Stimulated activated CD8-positive, alpha-beta memory T cell treated with anti-CD3 and anti-CD28 coated beads, Interleukin-15, amount 100 ng/mL, for 24 hours (primary cell): ENCODE results near the gene C1QTNF5.
A peak's percentile ranks its signal among the peaks of the same experiment; 100 is the strongest.

Experiments used
- DNase-seq: peaks from one replicate; pipeline ENCODE4 v3.0.0-alpha.2; 2020; ENCODE audit warnings: low read depth

The C1QTNF5 gene

DNA sequence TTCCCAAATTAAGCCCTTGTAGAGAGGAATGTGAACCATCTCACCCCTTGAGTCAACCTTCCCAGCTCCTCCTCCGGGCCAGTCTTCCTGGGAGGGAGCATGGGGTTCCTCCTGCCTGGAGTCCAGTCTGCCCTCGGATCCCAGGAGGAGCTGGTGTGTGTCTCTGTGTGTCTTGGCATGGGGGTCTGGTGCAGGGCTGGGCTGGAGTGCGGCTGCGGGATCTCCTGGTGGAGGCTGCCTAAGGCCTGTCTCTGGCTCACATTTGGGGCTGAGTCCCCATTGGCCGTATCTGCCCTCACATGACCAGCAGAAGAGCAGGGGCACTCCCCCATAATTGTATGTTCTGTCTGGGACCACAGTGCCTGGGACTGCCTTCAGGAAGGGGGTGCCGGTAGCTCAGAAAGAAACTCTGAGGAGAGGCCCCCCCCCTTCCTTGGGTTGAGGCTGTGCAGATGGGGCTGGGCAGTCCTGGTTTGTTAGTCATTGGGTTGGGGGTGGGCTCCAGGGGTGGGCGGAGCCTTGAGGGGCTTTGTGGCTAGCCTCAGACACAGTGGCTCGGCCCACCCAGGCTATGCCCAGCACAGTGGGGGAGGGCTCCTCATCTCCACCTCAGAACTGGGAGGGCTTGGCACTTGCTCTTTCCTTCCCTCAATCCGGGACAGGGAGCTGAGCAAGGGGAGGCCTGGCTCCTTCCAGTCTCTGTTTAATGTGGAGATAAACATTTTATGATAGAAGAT is 2.9 kb downstream of the C1QTNF5 start:
- DNase-seq = no peak

DNA sequence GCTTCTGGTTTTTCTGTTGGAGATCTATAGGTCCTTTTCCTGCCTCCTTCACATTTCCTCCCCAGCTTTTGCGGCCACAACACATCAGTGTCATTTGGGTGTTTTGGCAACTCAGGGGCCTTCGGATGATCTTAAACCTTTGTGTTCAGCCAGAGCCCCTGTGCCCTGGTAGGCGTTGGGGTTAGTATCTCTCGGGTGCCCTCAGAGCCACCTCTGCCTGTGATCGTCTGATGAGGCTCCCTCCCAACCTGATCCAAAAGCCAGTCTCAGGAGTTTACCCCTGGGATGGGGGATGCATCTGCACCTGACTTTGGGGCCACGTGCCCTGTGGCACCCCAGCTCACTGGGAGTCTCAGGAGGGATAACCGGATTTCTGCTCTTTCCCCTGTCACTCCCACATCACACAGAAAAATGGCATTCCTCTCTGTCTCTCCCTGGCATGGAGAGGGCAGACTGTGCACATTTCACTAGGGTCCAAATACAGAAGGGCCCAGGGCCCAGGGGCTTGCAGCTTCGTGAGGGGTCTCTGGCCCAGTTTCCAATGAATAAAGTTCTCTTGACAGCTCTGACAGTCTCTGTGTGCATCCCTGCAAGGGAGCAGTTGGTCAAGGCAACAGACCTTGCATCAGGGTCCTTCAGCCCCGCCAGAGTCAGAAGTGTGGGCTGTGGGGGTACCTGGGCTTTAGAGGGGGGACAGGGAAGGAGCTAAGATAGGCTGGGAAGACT is 3.8 kb downstream of the C1QTNF5 start:
- no peak for DNase-seq

DNA sequence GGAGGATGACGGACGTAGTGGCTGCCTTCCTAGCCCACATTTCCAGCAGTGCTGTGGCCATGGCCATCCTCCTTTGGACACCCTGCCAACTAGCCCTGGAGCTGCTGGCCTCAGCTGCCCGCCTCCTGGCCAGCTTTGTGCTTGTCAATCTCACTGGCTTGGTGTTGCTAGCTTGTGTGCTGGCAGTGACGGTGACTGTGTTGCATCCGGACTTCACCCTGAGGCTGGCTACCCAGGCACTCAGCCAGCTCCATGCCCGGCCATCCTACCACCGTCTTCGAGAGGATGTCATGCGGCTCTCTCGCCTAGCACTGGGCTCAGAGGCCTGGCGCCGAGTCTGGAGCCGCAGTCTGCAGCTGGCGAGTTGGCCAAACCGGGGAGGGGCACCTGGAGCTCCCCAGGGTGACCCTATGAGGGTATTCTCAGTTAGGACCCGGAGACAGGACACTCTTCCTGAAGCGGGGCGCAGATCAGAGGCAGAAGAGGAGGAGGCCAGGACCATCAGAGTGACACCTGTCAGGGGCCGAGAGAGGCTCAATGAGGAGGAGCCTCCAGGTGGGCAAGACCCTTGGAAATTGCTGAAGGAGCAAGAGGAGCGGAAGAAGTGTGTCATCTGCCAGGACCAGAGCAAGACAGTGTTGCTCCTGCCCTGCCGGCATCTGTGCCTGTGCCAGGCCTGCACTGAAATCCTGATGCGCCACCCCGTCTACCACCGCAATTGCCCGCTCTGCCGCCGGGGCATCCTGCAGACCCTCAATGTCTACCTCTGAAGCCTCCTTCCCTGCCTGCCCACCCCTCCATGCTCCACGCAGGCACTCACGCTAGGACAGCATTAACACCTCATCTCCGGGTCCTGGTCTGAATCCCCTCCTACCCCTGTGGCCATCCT is 4.8 kb downstream of the C1QTNF5 start:
- no peak for DNase-seq

DNA sequence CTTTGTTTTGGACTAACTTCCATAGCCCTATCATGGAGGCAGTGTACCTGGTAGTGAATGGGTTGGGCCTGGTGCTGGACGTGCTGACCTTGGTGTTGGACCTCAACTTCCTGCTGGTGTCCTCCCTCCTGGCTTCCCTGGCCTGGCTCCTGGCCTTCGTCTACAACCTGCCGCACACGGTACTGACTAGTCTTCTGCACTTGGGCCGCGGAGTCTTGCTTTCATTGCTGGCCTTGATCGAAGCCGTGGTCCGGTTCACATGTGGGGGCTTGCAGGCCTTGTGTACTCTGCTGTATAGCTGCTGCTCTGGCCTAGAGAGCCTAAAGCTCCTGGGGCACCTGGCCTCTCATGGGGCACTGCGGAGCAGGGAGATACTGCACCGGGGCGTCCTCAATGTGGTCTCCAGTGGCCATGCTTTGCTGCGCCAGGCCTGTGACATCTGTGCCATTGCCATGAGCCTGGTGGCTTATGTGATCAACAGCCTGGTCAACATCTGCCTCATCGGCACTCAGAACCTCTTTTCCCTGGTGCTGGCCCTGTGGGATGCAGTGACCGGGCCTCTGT is 5.5 kb downstream of the C1QTNF5 start:
- no peak for DNase-seq

DNA sequence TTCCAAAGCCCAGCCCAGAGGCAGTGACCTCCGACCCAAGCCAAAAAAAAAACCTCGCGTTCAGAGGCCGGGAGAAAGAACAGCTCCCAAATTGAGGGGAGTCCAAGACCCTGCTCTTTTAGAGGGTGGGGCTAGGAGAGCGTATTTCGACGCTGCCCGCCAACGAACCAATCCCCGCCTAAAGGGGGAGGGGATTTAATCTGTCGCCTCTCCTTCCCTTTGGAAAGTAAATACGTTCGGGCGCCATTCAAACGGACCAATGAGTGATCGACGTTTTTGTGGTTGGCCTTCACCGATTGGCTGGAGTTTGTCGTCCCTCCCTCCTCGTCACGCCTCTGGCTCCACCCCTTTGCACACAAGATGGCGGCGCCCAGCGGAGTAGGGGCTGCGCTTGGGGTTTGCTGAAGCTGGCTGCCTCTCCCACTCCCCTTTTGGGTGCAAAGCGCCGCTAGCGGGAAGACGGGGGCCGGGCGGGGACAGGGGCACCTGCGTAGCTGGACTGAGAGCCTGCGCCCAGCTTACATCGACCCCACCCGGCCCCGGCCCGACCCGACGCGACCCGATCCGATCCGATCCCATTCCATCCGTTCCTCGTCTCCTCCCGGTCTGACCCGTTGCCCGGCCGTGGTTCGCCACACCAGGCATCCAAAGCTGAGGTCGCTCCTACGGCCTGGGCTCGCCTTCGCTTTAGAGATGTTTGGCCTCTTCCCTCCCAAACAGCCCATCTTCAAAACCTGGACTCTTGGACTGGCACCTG is 6.3 kb downstream of the C1QTNF5 start, which contains the start of gene RNF26:
RNF26 (plus strand) TSS at position 354 of the 757 bp plus-strand sequence. CDS start 596 bp downstream, outside the sequence.
- peak; percentile 71 for DNase-seq

DNA sequence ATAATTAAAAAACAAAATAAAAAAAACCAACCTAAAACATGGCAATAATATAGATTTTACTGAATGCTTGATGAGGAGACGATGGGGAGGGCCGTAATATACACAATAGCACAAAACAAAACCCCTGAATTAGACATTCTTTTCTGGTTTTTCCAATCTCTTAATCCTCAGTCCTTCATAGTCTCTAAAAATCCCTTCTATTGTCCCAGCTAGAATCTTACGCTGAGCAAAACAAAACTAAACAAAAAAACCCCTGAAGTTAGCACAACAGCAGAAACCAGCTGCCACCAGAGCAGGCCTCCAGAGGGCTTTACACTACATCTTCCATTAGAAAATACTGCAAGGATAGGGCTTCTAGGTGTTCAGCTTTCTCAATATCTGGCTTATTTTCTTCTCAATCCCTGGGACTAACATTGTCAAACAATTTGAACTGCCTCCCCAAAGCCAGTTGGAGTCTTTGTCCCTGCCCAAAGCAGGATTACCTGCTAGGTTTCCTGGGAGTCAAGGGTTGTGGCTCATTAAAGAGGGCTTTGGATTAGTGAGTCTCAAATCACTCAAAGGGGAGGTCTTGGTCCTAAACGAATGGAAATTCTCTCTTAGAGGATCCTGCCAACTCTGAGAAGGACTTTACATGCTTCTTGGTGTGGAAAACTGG is 8.4 kb downstream of the C1QTNF5 start:
- no peak for DNase-seq

DNA sequence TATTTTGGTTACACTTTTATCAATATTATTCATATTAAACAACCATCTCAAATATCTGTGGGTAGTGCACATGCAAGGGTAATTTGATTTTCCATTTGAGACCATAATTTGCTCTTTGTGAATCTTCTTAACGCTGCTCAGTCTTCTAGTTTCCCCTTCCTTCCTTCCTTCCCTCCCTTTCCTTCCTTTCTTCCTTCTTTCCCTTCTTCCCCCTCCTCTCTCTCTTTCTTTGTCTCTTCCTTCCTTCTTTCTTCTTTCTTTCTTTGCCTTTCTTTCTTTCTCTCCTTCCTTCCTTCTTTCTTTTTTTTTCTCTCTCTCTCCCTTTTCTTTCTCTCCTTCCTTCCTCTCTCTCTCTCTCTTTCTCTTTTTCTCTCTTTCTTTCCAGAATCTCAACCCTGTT is 10.4 kb downstream of the C1QTNF5 start:
- DNase-seq = no peak

DNA sequence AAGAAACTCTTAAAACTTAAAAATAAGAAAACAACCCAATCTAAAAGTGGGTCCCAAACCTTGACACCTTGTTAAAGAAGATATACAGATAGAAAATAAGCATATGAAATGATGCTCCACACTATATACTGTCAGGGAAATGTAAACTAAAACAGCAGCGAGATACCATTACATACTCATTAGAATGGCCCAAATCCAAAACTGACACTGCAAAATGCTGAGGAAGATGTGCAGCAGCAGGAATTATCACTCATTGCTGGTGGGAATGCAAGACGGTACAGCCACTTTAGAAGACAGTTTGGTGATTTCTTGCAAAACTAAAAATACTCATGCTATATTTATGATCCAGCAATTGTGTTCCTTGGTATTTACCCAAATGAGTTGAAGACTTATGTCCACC is 11.4 kb downstream of the C1QTNF5 start:
- no peak for DNase-seq

DNA sequence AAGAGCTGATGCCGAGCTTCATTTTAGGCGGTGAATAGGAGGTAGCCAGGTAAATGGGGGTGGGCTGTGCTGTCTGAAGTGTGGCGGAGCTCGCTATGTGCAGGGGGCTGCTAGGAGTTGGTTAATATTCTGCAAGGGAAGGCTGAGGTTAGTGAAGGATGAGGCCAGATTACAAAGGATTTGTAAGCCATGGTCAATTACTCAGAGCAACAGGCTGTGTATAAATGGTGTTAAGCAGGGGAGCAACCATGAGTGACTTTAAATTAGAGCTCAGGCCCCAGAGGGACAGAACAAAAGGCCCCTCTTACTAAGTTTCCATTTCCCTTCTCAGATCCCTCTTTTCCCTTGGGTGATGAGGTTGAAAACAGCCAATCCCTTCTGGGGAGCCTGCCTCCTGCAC is 16.5 kb downstream of the C1QTNF5 start:
- DNase-seq = no peak

DNA sequence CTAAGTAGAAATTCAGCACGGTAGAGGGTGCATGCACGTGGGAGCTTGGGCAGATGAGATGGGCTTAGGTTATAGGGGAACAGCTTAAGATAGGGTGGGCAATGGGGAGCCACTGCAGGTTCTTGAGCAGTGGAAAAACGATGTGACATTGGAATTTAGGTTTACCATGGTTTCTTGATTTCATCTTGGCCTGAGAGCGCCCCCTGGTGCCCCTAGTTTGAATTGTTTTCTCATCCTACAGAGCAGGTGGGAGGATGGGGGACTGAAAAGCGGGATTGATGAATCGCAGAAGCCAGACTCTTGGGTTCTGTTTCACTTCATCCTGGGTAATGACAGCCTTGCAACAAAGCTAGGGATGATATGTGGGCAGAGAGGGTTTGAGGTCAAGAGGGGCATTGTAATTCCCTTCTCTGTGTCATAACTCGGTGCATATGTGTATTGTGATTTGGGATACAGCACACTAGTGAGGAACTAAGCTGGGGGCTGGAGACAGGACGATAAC is 17.1 kb downstream of the C1QTNF5 start:
- DNase-seq = peak; percentile 64

DNA sequence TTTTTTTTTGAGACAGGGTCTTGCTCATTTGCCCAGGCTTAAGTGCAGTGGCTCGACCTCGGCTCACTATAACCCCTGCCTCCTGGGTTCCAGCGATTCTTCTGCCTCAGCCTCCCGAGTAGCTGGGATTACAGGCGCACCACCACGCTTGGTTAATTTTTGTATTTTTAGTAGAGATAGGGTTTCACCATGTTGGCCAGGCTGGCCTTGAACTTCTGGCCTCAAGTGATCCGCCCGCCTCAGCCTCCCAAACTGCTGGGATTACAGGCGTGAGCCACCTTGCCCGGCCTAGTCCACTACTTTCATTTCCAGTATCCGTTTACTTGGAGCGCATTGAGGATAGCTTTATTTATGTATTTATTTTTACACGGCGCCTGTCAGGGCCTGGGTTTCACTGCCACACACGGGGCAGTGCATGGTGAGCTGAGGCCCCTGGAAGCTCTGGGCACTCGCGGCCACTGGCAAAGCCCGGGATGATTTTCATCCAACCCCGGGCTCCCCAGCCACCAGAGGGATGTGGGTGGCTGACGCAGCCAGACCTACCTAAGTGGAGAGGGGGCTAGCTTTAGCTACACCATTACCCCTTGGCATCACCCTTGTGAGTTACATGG is 17.7 kb downstream of the C1QTNF5 start:
- no peak for DNase-seq

DNA sequence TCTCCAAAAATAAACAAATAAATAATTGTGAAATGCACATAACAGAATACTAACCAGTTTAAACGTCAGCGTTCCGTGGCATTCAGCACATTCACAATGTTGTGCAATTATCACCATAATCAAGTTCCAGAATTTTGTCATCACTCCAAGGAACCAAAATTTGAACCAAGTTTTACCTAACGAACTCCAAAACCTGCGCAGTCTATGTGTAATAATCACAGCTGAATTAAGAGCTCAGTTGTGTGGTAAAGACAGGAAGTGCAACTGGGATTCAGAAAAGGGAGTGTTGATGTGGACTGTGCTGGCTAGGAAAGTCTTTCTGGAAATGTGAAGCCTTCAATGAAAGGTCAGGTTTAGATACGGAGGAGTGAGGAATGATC is 18.3 kb downstream of the C1QTNF5 start:
- no peak for DNase-seq

DNA sequence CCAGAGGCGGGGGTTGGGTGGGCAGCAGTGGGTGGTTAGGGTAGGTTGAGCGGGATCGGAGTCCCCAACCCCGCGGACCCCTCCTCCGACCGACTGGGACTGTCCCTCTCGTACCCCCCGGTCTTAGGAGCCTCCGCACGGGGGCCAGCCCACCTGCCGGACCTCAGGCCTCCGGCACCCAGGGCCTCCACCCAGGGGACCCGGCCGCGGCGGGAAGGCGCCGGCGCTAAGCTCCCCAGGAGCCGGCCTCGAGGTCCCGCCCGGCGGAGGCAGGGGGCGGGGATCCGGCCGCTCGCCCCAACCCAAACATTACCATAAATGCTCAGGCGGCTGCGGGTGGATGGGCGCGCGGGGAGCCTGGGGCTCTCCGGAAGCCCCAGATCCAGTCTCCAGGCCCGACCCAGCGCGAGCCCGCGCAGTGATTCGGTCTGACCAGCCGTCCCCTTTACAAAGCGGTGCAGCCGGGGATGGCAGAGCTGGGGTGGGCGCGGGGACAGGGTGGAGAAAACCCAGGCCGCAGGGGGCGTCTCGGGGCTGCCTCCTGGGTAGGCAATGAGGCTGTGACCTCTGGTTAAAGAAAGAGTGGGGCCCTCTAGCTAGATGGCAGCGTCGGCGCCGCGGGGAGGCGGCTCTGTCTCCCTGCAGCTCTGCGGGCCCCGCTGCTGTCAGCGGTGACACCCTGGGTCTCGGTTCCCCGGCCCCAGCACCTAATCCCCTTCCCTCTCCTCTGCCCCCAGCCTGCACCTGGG is 19.7 kb downstream of the C1QTNF5 start:
- no peak for DNase-seq

DNA sequence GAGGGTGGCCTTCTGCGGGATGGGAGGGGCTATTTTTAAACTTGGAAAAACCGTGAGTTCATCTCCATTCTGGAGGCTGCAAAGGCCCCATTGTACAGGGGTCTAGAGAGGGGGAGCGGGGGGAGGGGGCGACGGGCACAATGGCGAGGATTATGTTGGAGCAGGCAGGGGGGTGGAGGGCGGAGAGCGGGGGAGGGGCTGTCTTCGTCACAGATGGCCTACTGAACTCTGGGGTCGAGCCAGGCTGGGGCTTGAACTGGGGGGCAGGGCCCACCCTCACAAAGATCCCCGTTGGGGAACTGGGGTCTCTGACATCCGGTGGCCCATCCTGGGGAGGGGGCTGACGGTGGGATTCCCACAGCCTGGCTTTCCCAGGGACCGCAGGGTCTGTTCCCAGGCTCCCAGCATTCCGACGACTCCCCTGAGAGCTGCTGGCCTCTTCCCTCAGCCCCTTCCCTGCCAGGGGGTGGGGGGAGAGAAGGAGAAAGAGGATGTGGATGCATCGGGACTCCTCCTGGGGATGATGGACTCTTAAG is 20.4 kb downstream of the C1QTNF5 start:
- no peak for DNase-seq

DNA sequence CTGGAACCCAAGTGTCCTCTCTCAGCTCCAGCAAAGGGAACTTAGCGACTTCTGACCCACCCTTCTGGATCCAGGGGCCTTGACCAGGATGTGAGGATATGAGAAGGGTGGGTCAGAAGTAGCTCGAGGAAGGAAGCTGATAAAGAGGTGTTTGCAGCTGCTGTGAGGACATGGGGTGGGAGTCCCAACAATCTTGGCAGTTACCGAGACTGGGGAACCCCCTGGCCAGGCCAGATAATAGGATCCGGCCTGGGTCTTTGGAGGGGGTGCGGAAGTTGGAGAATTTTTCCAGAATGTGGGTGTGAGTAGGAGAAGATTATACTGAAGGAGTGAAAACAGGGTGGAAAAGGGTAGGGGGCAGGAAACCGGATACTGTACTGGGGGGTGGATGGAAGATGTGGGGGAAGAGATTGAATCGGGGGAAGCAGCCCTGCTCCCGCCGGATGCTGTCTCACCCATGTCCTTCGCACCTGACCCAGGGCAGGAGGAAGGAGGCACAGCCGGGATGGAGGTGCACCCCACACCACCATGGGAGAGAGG is 20.9 kb downstream of the C1QTNF5 start:
- DNase-seq = no peak

DNA sequence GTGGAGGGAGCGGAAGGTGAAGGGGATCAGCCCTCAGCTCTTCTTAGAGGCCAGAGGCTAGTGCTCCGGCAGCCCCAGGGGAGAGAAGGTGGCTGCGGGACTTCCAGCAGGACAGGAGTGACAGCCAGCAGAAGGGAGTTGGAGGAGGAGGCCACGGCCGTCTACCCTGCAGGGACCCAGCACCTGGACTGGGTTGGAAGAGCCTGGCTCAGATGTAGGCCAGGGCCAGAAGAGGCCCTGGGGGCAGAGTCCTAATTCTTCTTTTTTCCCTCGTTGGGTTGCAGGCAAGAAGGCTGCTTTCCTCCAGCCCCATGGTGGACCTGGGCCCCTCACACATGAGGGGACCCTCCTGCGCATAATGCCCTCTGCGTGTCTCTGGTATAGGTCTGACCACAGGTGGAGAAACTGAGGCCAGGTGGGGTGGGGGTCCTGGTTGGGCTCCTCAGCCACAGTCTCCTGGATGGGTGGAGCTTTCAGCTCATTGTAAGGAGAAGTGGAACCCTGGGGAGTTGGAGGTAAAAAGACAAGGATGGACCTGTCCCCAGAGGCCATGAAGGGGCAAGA is 21.5 kb downstream of the C1QTNF5 start:
- no peak for DNase-seq

DNA sequence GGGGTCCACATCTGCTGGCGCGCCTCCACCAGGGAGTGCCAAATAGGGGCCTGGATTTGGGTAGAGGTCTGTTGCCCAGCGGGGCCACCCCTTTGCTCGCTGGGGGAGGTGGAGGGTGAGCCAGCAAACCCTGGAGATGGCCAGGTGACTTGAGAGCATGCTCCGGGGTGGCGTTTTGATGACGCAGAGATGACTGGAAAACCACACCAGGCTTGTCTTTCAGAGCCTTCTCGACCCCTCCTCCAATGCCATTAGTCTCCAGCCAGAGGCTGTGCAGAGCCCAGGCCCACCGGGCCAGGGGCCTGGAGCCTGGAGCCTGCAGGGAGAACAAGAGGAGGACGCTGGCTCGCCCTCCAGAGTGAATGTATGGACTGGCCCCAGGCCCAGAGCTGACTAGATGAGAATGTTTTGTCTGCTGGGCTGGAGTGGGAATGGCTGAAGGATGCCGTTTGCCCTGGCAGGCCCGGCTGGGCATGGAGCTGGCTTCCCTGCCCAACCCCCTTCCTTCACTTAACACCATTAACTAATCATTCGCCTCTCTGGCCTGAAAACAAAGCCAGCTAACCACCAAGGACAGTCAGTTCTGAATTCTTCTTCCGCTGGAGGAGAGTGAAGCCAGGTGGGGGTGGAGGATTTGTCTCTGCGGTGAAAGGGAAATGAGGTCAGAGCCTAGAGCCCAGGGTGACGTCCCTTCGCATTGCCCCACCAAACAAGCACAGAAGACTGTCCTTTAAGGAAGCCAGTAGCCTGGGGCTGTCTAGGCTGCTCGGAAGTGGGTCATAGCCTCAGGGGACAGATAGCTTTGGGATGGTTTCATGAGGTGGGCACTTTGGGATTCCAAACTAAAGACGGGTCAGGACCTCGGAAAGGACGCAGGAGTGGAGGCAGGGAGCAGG is 22.2 kb downstream of the C1QTNF5 start:
- no peak for DNase-seq
